Measurements from ENCODE around the gene PTBP1.
"Not testable (repeated sequence)": the region's sequence is repeated elsewhere in the genome, so short reads cannot be mapped to it uniquely, and the experiment has no call there.

Gene PTBP1

DNA sequence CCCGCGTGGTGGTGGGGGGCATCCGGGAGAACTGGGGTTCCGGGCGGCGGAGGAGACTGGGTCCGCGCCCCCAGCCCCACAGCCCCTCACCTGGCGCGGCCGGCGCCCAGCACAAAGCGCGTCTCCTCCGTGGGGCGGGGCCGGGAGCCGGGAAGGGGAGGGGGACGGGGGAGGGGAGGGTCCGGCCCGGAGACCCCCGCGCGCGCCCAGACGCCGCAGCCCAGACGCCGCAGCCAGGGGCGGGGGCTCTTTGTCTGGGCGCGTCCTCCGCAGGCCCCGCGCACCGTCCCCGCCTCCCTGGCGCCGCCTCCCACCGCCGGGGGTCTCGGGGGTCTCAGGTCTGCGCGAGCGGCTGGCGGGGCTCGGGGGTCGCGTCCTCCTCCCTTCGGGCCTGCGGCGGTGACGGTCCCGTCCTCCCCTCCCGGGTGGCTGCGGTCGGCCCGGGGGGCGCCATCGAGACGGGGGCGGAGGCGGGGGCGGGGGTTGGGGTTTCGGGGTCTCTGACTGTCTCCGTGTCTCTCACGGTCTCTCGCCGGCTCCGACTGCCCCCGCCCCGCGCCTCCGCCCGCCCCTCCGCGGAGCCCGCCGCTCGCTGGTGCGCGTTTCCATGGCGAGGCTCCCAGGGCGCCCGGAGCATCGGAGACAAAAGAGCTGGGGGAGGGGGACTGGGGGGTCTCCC is 24.7 kb downstream of the PTBP1 start, which contains the start of gene PLPPR3:
Gene PLPPR3 (minus strand): TSS at position 131 of the 679 bp plus-strand sequence. CDS start 396 bp downstream, outside the sequence.
- DNase-seq (ENCODE audit: extremely low spot score, insufficient read length, low read depth) = no peak
- FAIRE-seq = no peak

DNA sequence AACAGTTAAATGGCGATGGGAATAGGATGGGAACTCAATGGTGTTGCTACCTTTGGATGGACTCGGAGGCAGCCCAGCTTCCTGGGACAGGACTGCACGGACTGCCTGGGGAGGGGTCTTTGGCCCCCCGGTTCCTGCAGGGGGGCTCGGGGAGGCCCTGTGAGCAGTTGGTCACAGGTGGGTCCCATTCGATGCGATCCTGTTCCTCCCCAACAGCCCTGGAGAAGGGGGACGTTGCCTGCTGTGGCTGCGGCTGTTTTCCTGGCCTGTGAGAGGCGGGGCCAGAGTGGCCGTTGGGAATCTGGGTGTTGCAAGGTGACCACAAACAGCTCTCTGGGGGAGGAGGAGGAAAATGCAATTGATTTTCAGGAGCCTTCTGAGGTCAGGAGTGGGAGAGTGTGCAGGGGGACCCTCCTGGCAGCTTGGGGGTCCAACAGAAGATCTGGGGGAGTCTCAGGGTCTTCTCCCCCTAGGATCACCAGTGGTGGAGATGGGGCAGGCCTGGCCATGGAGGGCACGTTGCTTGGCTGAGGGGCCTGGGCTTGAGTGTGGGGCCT is 26.4 kb downstream of the PTBP1 start:
- DNase-seq (ENCODE audit: extremely low spot score, insufficient read length, low read depth) (no peak), FAIRE-seq (no peak)

DNA sequence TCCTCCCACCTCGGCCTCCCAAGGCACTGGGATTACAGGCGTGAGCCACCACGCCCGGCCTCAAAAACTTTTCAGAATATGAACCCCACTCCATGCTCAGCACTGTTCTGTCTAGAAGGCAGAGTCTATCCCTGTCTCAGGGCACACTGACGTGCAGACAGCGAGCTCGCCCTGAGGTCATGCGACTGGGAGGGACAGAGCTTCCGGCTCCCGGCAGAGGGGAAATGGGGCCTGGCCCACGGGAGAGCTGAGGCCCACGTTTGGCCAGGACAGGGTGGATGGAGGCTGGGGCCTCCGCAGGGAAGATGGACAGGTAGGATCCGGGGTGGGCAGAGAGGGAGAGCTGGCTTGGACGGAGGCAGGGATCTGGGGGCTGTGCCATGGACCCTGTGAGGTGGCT is 27.6 kb downstream of the PTBP1 start:
- no peak for DNase-seq (ENCODE audit: extremely low spot score, insufficient read length, low read depth)
- FAIRE-seq = no peak

DNA sequence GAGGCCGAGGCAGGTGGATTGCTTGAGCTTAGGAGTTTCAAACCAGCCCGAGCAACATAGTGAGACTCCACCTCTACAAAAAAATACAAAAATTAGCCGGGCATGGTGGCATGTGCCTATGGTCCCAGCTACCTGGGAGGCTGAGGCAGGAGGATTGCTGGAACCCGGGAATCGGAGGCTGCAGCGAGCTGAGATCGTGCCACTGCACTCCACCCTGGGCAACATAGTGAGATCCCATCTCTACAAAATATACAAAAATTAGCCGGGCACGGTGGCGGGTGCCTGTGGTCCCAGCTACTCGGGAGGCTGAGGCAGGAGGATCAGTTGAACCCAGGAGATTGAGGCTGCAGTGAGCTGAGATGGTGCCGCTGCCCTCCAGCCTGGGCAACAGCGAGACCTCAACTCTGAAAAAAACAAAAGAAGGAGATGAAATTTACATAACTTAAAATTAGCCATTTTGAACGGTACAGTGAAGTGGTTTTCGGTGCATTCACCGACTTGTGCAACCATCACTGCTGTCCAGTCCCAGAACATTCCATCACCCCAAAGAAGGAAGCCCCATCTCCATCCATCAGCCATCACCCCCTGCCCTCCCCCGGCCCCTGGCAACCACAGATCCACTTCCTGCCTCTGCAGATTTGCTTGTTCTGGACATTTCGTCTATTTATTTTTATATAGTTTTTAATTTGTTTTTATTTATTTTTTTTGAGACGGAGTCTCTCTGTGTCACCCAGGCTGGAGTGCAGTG is 28.8 kb downstream of the PTBP1 start:
- no peak for FAIRE-seq
- no peak for DNase-seq (ENCODE audit: extremely low spot score, insufficient read length, low read depth)

DNA sequence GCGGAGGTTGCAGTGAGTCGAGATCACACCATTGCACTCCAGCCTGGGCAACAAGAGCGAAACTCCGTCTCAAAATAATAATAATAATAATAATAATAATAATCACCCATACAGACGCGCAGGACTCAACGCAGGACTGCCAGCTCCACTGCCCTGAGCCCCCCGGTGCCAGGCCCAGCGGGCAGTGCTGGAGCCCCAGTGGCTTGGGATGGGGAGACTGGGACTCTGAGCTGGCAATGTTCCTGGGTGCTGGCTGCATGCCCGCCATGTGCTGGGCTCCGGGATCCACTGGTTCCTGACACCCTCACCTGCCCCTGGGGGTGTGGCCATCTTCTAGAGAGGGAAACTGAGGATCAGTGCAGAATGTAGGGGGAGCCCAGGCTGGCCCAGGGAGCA is 30.1 kb downstream of the PTBP1 start:
- FAIRE-seq (no peak), DNase-seq (ENCODE audit: extremely low spot score, insufficient read length, low read depth) (no peak)

DNA sequence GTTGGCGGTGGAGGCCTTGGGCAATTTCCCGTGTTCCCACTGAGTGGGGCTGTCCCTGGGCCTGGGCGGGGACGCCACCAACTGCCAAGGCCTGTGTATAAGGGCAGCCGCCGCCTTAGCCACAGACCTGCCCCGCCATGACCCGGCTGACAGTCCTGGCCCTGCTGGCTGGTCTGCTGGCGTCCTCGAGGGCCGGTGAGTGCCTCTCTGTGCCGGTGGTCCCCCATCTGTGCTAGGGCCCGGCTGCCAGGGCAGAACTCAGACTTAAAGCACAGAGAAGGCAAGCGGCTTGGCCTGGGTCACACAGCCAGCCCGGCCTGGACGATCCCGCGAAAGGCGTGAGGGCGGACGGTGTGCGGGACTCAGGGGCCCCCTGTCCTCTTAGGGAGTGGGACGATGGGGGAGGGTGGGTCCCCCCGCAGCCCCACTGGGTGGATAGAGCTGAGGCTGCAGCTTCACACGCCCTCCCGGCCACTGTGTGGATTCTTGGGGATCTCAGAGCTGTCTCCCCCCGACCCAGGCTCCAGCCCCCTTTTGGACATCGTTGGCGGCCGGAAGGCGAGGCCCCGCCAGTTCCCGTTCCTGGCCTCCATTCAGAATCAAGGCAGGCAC is 30.6 kb downstream of the PTBP1 start, which contains the start of gene AZU1:
Gene AZU1 (plus strand): TSS at position 128 of the 612 bp plus-strand sequence. CDS start 10 bp downstream, at position 138.
- no peak for DNase-seq (ENCODE audit: extremely low spot score, insufficient read length, low read depth)
- no peak for FAIRE-seq

DNA sequence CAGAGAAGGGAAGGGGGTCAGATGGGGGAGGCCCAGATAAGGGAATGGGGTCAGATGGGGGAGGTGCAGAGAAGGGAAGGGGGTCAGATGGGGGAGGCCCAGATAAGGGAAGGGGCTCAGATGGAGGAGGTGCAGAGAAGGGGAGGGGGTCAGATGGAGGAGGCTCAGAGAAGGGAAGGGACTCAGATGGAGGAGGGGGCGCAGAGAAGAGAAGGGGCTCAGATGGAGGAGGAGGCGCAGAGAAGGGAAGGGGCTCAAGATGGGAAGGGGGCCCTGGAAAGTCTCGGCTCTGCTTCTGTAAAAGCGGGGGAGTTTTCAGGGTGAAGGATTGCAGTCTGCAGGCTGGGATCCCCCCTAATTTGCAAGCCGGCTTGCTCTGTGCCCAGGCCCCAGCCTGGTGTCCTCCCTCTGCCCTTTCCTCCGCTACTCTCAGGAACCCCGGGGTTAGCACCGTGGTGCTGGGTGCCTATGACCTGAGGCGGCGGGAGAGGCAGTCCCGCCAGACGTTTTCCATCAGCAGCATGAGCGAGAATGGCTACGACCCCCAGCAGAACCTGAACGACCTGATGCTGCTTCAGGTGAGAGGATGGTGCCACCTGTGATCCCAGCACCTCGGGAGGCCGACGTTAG is 32.0 kb downstream of the PTBP1 start:
- DNase-seq (ENCODE audit: extremely low spot score, insufficient read length, low read depth) = no peak
- no peak for FAIRE-seq

DNA sequence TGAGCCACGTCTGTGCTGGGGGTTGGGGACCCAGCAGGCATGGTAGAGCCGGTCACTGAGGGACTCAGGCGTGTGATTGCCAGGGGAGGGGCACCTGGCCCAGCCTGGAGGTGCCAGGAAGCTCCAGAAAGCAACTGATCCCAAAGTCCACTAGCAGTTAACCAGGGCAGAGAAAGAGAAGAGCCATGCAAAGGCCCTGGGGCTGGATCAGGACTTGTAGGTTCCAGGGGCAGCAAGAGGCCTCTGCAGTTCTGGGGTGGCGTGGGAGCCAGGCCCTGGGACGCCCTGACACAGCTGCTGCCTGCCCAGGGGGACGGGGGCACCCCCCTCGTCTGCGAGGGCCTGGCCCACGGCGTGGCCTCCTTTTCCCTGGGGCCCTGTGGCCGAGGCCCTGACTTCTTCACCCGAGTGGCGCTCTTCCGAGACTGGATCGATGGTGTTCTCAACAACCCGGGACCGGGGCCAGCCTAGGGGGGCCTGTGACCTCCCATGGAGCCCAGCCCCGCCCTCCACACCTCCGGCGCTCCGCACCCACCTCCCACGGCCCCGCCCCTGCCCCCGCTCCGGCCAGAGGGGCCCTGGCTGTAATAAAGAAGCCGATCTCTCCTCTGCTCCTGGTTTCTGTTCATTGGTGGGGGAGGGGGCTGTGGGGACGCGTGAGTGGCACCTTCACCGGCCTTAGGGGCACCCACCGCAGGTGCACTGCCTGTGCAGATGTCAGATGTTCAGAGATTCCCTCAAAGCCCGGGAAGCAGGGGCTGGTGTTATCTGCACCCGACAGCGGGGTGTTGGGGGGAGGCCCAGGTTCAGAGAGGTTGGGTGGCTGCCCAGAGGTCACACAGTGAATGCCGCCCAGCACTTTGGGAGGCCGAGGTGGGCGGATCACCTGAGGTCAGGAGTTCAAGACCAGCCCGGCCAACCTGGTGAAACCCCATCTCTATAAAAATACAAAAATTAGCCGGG is 34.4 kb downstream of the PTBP1 start:
- no peak for FAIRE-seq
- DNase-seq (ENCODE audit: extremely low spot score, insufficient read length, low read depth) = no peak

DNA sequence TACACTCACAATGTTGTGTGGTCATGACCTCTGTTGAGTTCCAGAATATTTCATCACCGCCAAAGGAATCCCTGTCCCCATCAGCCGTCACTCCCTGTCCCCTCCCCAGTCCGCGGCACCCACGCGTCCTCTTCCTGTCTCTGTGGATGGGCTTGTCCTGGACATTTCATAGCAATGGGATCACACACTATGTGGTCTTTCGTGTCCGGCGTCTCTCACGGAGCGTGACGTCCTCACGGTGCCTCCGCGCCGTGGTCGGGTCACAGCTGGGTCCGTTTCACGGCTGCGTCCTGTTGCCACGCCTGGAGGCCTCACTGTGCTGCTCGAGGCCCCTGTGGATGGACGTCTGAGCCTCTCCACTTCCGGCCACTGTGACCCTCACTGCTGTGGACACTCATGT is 37.0 kb downstream of the PTBP1 start:
- no peak for FAIRE-seq

DNA sequence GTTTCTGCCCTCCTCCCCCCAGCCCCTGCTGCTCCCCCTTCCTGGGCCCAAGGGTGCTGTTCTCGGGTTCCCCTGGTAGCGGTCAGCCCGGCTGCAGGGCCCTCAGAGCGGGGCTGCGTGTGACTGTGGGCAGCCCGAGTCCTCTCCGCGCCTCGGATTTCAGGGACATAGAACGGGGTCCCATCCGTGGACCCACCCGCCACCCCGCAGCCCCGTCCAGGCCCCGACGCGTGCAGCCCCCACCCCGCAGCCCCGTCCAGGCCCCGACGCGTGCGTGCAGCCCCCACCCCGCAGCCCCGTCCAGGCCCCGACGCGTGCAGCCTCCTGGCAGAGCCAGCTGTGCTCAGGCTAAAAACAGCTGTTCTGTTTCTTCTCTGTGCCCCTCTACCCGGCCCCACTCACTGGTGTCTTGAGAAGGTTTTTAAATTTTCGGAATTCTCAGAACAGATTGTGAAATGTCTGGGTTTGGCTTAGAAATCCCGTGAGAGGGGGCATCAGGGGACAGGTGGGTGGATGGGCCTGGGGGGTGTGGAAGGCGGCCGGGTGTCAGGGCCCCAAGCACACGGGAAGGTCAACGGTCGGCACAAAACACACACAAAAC is 38.1 kb downstream of the PTBP1 start:
- DNase-seq (ENCODE audit: extremely low spot score, insufficient read length, low read depth) (no peak), FAIRE-seq (no peak)

More for the DNA sequence above, 37.0 kb downstream of the PTBP1 start:
- DNase-seq (ENCODE audit: extremely low spot score, insufficient read length, low read depth) = no peak

DNA sequence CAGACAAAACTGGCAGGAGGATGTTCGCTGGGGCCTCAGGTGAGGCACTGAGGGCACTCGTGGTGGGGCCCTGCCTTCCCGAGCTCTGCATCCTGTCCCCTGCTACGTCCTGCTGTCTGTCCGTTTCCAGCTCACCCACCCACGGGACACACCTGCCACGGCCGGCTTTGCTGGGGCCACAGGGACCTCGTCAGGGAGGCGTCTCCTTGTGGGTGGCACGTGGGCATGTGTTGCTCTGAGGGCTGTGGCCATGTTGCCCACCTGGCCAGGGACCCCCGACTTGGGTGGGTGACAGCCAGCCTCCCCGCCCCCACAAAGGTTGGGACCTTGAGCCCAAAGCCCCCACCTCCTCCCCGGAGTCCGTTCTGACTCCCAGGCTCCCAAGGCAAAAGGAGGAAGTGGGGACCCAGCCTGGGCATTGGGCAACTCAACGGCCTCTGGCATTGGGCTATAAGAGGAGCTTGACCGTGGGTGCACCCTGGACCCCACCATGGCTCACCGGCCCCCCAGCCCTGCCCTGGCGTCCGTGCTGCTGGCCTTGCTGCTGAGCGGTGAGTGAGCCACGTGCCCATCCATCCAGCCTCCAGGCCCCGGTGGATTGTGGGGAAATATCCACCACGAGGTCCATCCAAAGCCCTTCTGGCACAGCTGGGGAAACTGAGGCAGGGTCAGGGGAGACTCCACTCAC is 43.4 kb downstream of the PTBP1 start, which contains the start of gene PRTN3:
Gene PRTN3 (plus strand): TSS at position 481 of the 688 bp plus-strand sequence. CDS start 10 bp downstream, at position 491.
- FAIRE-seq (no peak), DNase-seq (ENCODE audit: extremely low spot score, insufficient read length, low read depth) (no peak)

DNA sequence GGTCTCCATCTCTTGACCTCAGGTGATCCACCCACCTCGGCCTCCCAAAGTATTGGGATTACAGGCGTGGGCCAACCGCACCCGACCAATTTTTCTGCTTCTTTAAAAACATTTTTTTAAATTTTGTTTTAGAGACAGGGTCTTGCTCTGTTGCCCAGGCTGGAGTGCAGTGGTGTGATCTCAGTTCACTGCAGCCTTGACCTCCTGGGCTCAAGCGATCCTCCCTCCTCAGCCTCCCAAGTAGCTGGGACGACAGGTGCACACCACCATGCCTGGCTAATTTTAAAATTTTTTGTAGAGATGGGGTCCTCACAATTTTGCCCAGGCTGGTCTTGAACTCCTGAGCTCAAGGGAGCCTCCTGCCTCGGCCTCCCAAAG is 45.5 kb downstream of the PTBP1 start:
- FAIRE-seq; DNase-seq (ENCODE audit: extremely low spot score, insufficient read length, low read depth): not testable (repeated sequence)

DNA sequence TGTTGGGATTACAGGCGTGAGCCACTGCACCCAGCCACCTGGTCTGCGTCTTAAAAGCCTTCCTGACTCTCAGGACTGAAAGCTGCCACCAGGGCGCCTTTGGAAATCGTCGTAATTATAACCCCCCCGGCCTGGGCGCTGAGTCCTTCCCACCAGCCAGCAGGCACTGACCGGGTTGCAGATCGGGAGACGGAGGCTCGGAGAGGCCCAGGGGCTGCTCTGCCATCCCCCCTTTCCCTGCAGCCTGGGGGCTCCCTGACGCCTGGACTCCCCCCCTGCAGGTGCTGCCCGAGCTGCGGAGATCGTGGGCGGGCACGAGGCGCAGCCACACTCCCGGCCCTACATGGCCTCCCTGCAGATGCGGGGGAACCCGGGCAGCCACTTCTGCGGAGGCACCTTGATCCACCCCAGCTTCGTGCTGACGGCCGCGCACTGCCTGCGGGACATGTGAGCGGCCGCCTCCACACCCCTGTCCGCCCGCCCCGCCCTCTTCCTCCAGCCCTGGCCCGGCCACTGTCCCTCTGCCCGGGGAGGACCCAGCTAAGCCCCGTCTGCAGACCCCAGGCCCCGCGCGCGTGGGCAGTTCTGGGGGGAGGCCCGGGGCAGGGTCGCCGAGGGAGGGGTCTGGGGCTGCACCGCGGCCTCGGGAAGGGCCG is 46.1 kb downstream of the PTBP1 start:
- FAIRE-seq = no peak

DNA sequence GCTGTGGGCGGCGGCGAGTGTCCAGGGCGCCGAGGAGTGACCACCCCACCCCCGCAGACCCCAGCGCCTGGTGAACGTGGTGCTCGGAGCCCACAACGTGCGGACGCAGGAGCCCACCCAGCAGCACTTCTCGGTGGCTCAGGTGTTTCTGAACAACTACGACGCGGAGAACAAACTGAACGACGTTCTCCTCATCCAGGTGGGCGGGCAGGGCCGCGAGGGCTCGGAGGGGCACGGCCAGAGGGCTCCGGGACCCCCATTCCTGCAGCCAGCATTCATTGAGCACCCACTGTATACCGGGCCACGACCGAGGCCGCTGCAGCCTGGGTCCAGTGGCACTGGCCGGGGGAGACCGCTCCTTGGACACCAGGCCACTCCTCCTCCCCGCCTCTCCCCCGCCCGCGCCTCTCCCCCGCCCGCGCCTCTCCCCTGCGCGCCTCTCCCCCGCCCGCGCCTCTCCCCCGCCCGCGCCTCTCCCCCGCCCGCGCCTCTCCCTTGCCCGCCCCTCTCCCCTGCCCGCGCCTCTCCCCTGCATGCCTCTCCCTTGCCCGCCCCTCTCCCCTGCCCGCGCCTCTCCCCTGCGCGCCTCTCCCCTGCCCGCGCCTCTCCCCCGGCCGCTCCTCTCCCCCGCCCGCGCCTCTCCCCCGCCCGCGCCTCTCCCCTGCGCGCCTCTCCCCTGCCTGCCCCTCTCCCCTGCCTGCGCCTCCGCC is 46.7 kb downstream of the PTBP1 start:
- DNase-seq (ENCODE audit: extremely low spot score, insufficient read length, low read depth) (no peak), FAIRE-seq (no peak)

More for the DNA sequence above, 46.1 kb downstream of the PTBP1 start:
- no peak for DNase-seq (ENCODE audit: extremely low spot score, insufficient read length, low read depth)

DNA sequence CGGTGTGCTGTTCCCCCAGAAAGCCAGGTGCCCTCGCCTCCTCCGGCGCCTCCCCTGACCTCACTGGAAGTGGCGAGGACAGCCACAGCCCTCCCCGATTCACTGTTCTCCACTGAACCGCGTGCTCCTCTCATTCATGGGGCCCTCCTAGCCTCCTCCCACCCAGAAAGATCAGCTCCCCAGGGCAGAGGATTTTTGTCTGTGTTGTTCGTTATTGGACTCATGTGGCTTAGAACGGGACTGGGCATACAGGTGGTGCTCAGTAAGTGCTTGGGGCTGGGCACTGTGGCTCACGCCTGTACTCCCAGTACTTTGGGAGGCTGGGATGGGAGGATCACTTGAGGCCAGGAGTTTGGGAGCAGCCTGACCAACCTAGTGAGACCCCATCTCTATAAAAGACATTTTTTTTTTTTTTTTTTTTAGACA is 47.3 kb downstream of the PTBP1 start:
- no peak for DNase-seq (ENCODE audit: extremely low spot score, insufficient read length, low read depth)
- no peak for FAIRE-seq

DNA sequence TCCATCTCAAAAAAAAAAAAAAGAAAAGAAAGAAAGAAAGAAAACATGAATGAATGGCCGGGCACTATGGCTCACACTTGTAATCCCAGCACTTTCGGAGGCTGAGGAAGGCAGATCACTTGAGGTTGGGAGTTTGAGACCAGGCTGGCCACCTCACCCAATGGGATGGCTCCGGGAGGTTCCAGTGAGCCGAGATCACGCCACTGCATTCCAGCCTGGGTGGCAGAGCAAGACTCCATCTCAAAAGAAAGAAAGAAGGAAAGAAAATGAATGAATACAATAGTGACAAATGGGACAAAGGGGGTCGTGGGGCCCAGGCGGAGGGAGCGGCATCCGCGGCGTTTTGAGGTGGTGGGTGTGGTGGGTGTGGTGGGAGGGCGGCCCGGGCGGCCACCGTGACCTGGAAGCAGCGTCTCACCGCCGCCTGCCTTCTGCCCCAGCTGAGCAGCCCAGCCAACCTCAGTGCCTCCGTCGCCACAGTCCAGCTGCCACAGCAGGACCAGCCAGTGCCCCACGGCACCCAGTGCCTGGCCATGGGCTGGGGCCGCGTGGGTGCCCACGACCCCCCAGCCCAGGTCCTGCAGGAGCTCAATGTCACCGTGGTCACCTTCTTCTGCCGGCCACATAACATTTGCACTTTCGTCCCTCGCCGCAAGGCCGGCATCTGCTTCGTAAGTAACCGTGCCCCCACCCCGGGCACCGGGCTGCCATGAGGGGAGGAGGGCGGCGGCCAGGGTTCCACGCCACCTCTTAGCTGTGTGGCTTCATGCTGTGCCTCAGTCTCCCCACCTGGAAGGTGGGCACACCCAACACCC is 48.7 kb downstream of the PTBP1 start:
- DNase-seq (ENCODE audit: extremely low spot score, insufficient read length, low read depth) (no peak), FAIRE-seq (no peak)

Data from GM18507 (cell line).